ENCODE measurements around the gene NEO1. TPM values are rescaled to one million over a fixed set of nuclear protein-coding genes. Genes with fewer than 3 reads are reported as not detected.

The NEO1 gene
- polyA plus RNA-seq, 3 donors: 135 to 149 (median 136) TPM

GRCh38 chr15:73074241-73074640 lies 22.0 kb downstream of the NEO1 start:
- no peak for DNase-seq

GRCh38 chr15:73075160-73075859 lies 23.0 kb downstream of the NEO1 start:
- DNase-seq: no peak

GRCh38 chr15:73078291-73078690 lies 26.0 kb downstream of the NEO1 start:
- DNase-seq: no peak

- no peak for DNase-seq
Observed at GRCh38 chr15:73078722-73079121, 26.5 kb downstream of the NEO1 start.

GRCh38 chr15:73079565-73079964 lies 27.3 kb downstream of the NEO1 start:
- peak; percentile 36 for DNase-seq

- peak; percentile 56 for DNase-seq
Observed at GRCh38 chr15:73081321-73081958, 29.2 kb downstream of the NEO1 start.

GRCh38 chr15:73082812-73083211 lies 30.5 kb downstream of the NEO1 start:
- peak; percentile 10 for DNase-seq

- no peak for DNase-seq
Observed at GRCh38 chr15:73087098-73087497, 34.8 kb downstream of the NEO1 start.

- DNase-seq: no peak
Observed at GRCh38 chr15:73105064-73105463, 52.8 kb downstream of the NEO1 start.

GRCh38 chr15:73108676-73109075 lies 56.4 kb downstream of the NEO1 start:
- no peak for DNase-seq

- no peak for DNase-seq
Observed at GRCh38 chr15:73109765-73110164, 57.5 kb downstream of the NEO1 start.

- DNase-seq: no peak
Observed at GRCh38 chr15:73110201-73110600, 57.9 kb downstream of the NEO1 start.

GRCh38 chr15:73114064-73114463 lies 61.8 kb downstream of the NEO1 start:
- DNase-seq: no peak

- no peak for DNase-seq
Observed at GRCh38 chr15:73116164-73116563, 63.9 kb downstream of the NEO1 start.

- DNase-seq: no peak
Observed at GRCh38 chr15:73118055-73118454, 65.8 kb downstream of the NEO1 start.

- no peak for DNase-seq
Observed at GRCh38 chr15:73119478-73119877, 67.2 kb downstream of the NEO1 start.

GRCh38 chr15:73120269-73120668 lies 68.0 kb downstream of the NEO1 start:
- DNase-seq: no peak

GRCh38 chr15:73125219-73125618 lies 73.0 kb downstream of the NEO1 start:
- no peak for DNase-seq

GRCh38 chr15:73127302-73127936 lies 75.2 kb downstream of the NEO1 start:
- peak; percentile 12 for DNase-seq

- no peak for DNase-seq
Observed at GRCh38 chr15:73130830-73131229, 78.6 kb downstream of the NEO1 start.

- no peak for DNase-seq
Observed at GRCh38 chr15:73134196-73134595, 81.9 kb downstream of the NEO1 start.

GRCh38 chr15:73139041-73139743 lies 86.9 kb downstream of the NEO1 start:
- no peak for DNase-seq
